ENCODE results near the gene ZMYM3. TPM values are rescaled to one million over a fixed set of nuclear protein-coding genes. Genes with fewer than 3 reads are reported as not detected.

The ZMYM3 gene
- total RNA-seq, 4 donors from 2014 or later, result 12.1 to 37.9 (median 27.3) TPM

Other genes with a start within 250 kb of the ZMYM3 start
- gene SNX12, start 185.8 kb downstream of the ZMYM3 start, total RNA-seq, result 10 to 100 TPM; 32.9 to 92.7 (median 68.0) TPM
- gene FOXO4, start 158.3 kb downstream of the ZMYM3 start, total RNA-seq, result 10 to 100 TPM in 2 of 4 donors, 1 to 10 TPM in 2; 7.9 to 40.6 (median 10.1) TPM
- 1 to 10 TPM in 1 of 4 donors, not detected in 3; 1.1 TPM for gene CXorf65, start 147.4 kb downstream of the ZMYM3 start, total RNA-seq
- gene IL2RG, start 142.6 kb downstream of the ZMYM3 start, total RNA-seq, result 10 to 100 TPM in 1 of 4 donors, 1 to 10 TPM in 2, not detected in 1; 3.0 to 42.9 (median 3.3) TPM
- gene MED12, start 135.5 kb downstream of the ZMYM3 start, total RNA-seq, result 10 to 100 TPM; 11.2 to 91.5 (median 33.0) TPM
- gene NLGN3, start 109.3 kb downstream of the ZMYM3 start, total RNA-seq, result 10 to 100 TPM in 1 of 4 donors, 1 to 10 TPM in 2, not detected in 1; 1.7 to 14.4 (median 5.1) TPM
- gene GJB1, start 30.9 kb downstream of the ZMYM3 start, total RNA-seq, result 1 to 10 TPM in 2 of 4 donors, under 1 TPM in 1, not detected in 1; 0.27 to 5.9 (median 3.0) TPM
- gene NONO, start 29.5 kb upstream of the ZMYM3 start, total RNA-seq, result 100 to 1,000 TPM in 3 of 4 donors, 10 to 100 TPM in 1; 70.0 to 494 (median 216) TPM
- 10 to 100 TPM in 2 of 4 donors, 1 to 10 TPM in 1, not detected in 1; 5.5 to 15.9 (median 11.2) TPM for gene ITGB1BP2, start 47.6 kb upstream of the ZMYM3 start, total RNA-seq
- 100 to 1,000 TPM in 2 of 4 donors, 10 to 100 TPM in 2; 66.5 to 171 (median 102) TPM for gene TAF1, start 112.2 kb upstream of the ZMYM3 start, total RNA-seq